Gastroesophageal sphincter (tissue), 4 donors: ENCODE measurements around the gene SEC11C. TPM values are rescaled to one million over a fixed set of nuclear protein-coding genes. Genes with fewer than 3 reads are reported as not detected.

Experiments used
- ATAC-seq: fragments of 150-250 bp; one replicate; pipeline ENCODE4 v1.9.1; 2016; ENCODE audit warnings: mild to moderate bottlenecking, moderate library complexity
- H3K27ac ChIP-seq, 4 donors: fragments of 200-600 bp; sonication (generic) in 3 of 4; 1 replicate in 3 of 4; 2 replicates in 1 of 4; pipeline ENCODE4 v1.5.1; 2016 to 2019
- H3K27me3 ChIP-seq: fragments of 200-600 bp; sonication (generic); one replicate; pipeline ENCODE4 v1.5.1; 2019
- H3K36me3 ChIP-seq, 2 donors: fragments of 200-600 bp; sonication (generic); one replicate each; pipeline ENCODE4 v1.5.1; 2019; ENCODE audit warnings: control low read depth in 1 of 2
- H3K4me1 ChIP-seq, 3 donors: fragments of 200-600 bp; sonication (generic); 1 replicate in 2 of 3; 2 replicates in 1 of 3; pipeline ENCODE4 v1.5.1; 2016 to 2019; ENCODE audit warnings: control low read depth in 2 of 3
- H3K4me3 ChIP-seq, 2 donors: fragments of 200-600 bp; sonication (generic); one replicate each; pipeline ENCODE4 v1.5.1; 2019; ENCODE audit warnings: mild to moderate bottlenecking in 1 of 2, moderate library complexity in 1 of 2
- H3K9me3 ChIP-seq, 3 donors: fragments of 200-600 bp; sonication (generic); one replicate each; pipeline ENCODE4 v1.5.1; 2017 to 2019; ENCODE audit warnings: control low read depth in 2 of 3
- CTCF ChIP-seq, 4 experiments: fragments of 200-600 bp in 2 of 4; fragments of 450-650 bp in 2 of 4; sonication (generic) in 1 of 4; IDR thresholded peaks; one replicate each; pipeline ENCODE4 v1.5.1; 2017 to 2019; ENCODE audit warnings: antibody characterized with exemption in 4 of 4, mild to moderate bottlenecking in 2 of 4, moderate library complexity in 2 of 4
- EP300 ChIP-seq: sonication (generic); formaldehyde crosslinking; IDR thresholded peaks from one replicate; pipeline ENCODE4 v1.6.1; 2017; ENCODE audit warnings: antibody characterized with exemption, mild to moderate bottlenecking
- POLR2A ChIP-seq, 2 donors: fragments of 450-650 bp; IDR thresholded peaks; one replicate each; pipeline ENCODE4 v1.6.1; 2017; ENCODE audit warnings: antibody characterized with exemption in 2 of 2, mild to moderate bottlenecking in 2 of 2, moderate library complexity in 1 of 2
- POLR2AphosphoS5 ChIP-seq: sonication (generic); formaldehyde crosslinking; IDR thresholded peaks from one replicate; pipeline ENCODE4 v1.6.1; 2017; ENCODE audit warnings: antibody characterized with exemption
- WGBS, 2 donors: methylation state at CpG; one replicate each; pipeline ENCODE4 v1.1.5; 2018; ENCODE audit warnings: low coverage in 1 of 2; 5-methylcytosine and 5-hydroxymethylcytosine counted together
- total RNA-seq, 4 donors: library from RNA; depleted of rRNA; stranded (reverse); fragments of >200 nt; gene quantifications; one replicate each; pipeline ENCODE4 v1.1.0, GENCODE V29; 2016

The SEC11C gene
- total RNA-seq, 4 donors from 2014 or later = 14.7 to 25.2 (median 21.6) TPM

GRCh38 chr18:59132810-59133465 lies 6.7 kb upstream of the SEC11C start:
- no peaks in the 10 kb centered on the region for H3K9me3 ChIP-seq
- TF ChIP-seq EP300 = no peak
- TF ChIP-seq POLR2A (IDR thresholded peaks at IDR 0.05) = no peak
- TF ChIP-seq CTCF (IDR thresholded peaks at IDR 0.05) = no peak
- TF ChIP-seq POLR2AphosphoS5 = no peak
- H3K4me3 ChIP-seq = no peak overlapping the region
- no peak overlapping the region for H3K27ac ChIP-seq
- H3K27me3 ChIP-seq = peaks cover 68% of the 10 kb centered on the region
- H3K36me3 ChIP-seq = no peaks in the 10 kb centered on the region
- WGBS, 2 donors = 66 to 72% methylated on average over 4 to 5 of the region's 5 CpGs
- H3K4me1 ChIP-seq = no peaks in the 10 kb centered on the region
- no peak for ATAC-seq

- peak overlapping the region; percentile 88 to 89 for H3K4me3 ChIP-seq
- peaks cover 23% of the 10 kb centered on the region for H3K27me3 ChIP-seq
- peak; percentile 91 for ATAC-seq
- peak overlapping the region; percentile 55 to 86 (median 80) for H3K27ac ChIP-seq
- TF ChIP-seq POLR2A (IDR thresholded peaks at IDR 0.05) (no peak), CTCF (IDR thresholded peaks at IDR 0.05) (no peak), POLR2AphosphoS5 (no peak), EP300 (no peak)
- H3K36me3 ChIP-seq = no peaks in the 10 kb centered on the region
- no peaks in the 10 kb centered on the region for H3K9me3 ChIP-seq
- peaks cover 0 to 22% (median 5%) of the 10 kb centered on the region in 3 donors for H3K4me1 ChIP-seq
- WGBS, 2 donors = 0% methylated on average over 4 of the region's 15 CpGs; no CpG with 5 or more reads in 1 of the 2 donors
Measured at GRCh38 chr18:59139291-59139614, 431 bp upstream of the SEC11C start.

GRCh38 chr18:59140302-59140885 lies 710 bp downstream of the SEC11C start:
- 5 to 6% methylated on average over 4 to 15 of the region's 16 CpGs for WGBS, 2 donors
- no peak for ATAC-seq
- peak overlapping the region in 3 of 4 donors; percentile 76 to 86 (median 85) for H3K27ac ChIP-seq
- H3K4me3 ChIP-seq = peak overlapping the region; percentile 88 to 89
- H3K27me3 ChIP-seq = peaks cover 12% of the 10 kb centered on the region
- H3K36me3 ChIP-seq = no peaks in the 10 kb centered on the region
- peaks cover 0 to 22% (median 5%) of the 10 kb centered on the region in 3 donors for H3K4me1 ChIP-seq
- no peaks in the 10 kb centered on the region for H3K9me3 ChIP-seq
- no peak for TF ChIP-seq CTCF (IDR thresholded peaks at IDR 0.05)
- no peak for TF ChIP-seq POLR2A (IDR thresholded peaks at IDR 0.05)
- no peak for TF ChIP-seq POLR2AphosphoS5
- no peak for TF ChIP-seq EP300

GRCh38 chr18:59141294-59142068 lies 1.8 kb downstream of the SEC11C start:
- Histone ChIP-seq H3K4me1 (peaks cover 0 to 22% (median 5%) of the 10 kb centered on the region in 3 donors), H3K27me3 (peaks cover under 1% of the 10 kb centered on the region), H3K9me3 (no peaks in the 10 kb centered on the region), H3K36me3 (no peaks in the 10 kb centered on the region), H3K27ac (no peak overlapping the region), H3K4me3 (no peak overlapping the region)
- 91 to 100% methylated on average over 1 of the region's 1 CpG for WGBS, 2 donors
- no peak for TF ChIP-seq EP300
- no peak for TF ChIP-seq POLR2AphosphoS5
- no peak for TF ChIP-seq POLR2A (IDR thresholded peaks at IDR 0.05)
- no peak for TF ChIP-seq CTCF (IDR thresholded peaks at IDR 0.05)
- ATAC-seq = no peak
